Raji (cell line): Measurements from ENCODE around the gene TRIOBP.

ENCODE experiments used
- POLR2A ChIP-seq: IDR thresholded peaks from 2 replicates; pipeline ENCODE4 v1.6.1; 2011; ENCODE audit warnings: low read depth, low read length, control low read depth; ENCODE audit not compliant: insufficient read depth

The TRIOBP gene

GRCh38 chr22:37660709-37661045 is 36.2 kb upstream of the TRIOBP start:
- no peak for TF ChIP-seq POLR2A

GRCh38 chr22:37661160-37661924 is 35.5 kb upstream of the TRIOBP start:
- no peak for TF ChIP-seq POLR2A

GRCh38 chr22:37662039-37662438 is 34.8 kb upstream of the TRIOBP start:
- TF ChIP-seq POLR2A: no peak

GRCh38 chr22:37663521-37664140 is 33.2 kb upstream of the TRIOBP start:
- no peak for TF ChIP-seq POLR2A

GRCh38 chr22:37664249-37665101 is 32.4 kb upstream of the TRIOBP start:
- no peak for TF ChIP-seq POLR2A

GRCh38 chr22:37665487-37665886 is 31.4 kb upstream of the TRIOBP start:
- TF ChIP-seq POLR2A: no peak

GRCh38 chr22:37669586-37669985 is 27.3 kb upstream of the TRIOBP start:
- TF ChIP-seq POLR2A: no peak

GRCh38 chr22:37672206-37672919 is 24.5 kb upstream of the TRIOBP start:
- no peak for TF ChIP-seq POLR2A

GRCh38 chr22:37672920-37673455 is 23.9 kb upstream of the TRIOBP start:
- no peak for TF ChIP-seq POLR2A

GRCh38 chr22:37674248-37674647 is 22.6 kb upstream of the TRIOBP start:
- no peak for TF ChIP-seq POLR2A

GRCh38 chr22:37674951-37675929 is 21.6 kb upstream of the TRIOBP start, which contains the start of gene LGALS1:
TSS of gene LGALS1 (plus strand) at chr22:37675636. CDS start at chr22:37675703, 67 bp downstream.
- TF ChIP-seq POLR2A: no peak

- no peak for TF ChIP-seq POLR2A
Measured at GRCh38 chr22:37675930-37676735, 20.7 kb upstream of the TRIOBP start.
